ENCODE results near the gene RFX2. TPM values are rescaled to one million over a fixed set of nuclear protein-coding genes. Genes with fewer than 3 reads are reported as not detected.
A peak's percentile ranks its signal among the peaks of the same experiment; 100 is the strongest.

The RFX2 gene
- total and polyA plus RNA-seq, 9 donors, result 5.9 to 31.2 (median 13.3) TPM

DNA sequence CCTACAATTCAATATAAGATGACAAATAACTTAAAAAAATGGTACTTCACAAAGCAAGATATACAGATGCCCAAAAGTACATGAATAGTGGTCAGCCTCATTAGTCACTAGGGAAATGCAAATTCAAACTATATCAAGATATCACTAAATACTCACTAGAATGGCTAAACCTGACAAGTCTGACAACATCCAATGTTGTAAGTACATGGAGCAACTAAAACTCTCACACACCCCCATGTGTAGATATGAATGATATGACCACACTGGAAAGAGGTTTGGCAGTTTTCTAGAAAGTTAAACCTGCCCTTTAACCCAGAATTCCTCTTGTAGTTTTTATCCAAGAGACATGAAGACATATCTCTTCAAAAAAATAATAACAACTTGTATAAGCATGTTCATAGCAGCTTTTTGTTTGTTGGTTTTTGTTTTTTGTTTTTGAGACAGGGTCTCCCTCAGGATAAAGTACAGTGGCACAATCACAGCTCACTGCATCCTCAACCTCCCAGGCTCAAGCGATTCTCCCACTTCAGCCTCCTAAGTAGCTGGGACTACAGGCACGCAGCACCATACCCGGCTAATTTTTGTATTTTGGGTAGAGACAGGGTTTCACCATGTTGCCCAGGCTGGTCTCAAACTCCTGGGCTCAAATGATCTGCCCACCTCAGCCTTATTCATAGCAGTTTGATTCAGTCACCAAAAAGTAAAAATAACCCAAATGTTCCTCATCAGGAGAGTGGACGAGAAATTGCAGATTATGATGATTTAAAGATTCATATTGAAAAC, 55.1 kb downstream of the RFX2 start:
- TF ChIP-seq POLR2A (IDR thresholded peaks at IDR 0.05) (no peak), EP300 (IDR thresholded peaks at IDR 0.05) (no peak)
- TF ChIP-seq, protein P1, sequence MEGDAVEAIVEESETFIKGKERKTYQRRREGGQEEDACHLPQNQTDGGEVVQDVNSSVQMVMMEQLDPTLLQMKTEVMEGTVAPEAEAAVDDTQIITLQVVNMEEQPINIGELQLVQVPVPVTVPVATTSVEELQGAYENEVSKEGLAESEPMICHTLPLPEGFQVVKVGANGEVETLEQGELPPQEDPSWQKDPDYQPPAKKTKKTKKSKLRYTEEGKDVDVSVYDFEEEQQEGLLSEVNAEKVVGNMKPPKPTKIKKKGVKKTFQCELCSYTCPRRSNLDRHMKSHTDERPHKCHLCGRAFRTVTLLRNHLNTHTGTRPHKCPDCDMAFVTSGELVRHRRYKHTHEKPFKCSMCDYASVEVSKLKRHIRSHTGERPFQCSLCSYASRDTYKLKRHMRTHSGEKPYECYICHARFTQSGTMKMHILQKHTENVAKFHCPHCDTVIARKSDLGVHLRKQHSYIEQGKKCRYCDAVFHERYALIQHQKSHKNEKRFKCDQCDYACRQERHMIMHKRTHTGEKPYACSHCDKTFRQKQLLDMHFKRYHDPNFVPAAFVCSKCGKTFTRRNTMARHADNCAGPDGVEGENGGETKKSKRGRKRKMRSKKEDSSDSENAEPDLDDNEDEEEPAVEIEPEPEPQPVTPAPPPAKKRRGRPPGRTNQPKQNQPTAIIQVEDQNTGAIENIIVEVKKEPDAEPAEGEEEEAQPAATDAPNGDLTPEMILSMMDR (IDR thresholded peaks at IDR 0.05), result no peak
- no peak overlapping the region for H3K4me3 ChIP-seq
- intact Hi-C loops (cut with DNase I), result loop anchor here in 2 of 4 donors (5.0 to 10.0 kb wide), 2 partner anchors 52 to 220 kb away; partner anchors contain the start of gene MLLT1 (in 1 of the 2)
- H3K4me1 ChIP-seq (ENCODE audit: insufficient read depth), result peaks cover 19% of the 10 kb centered on the region
- no peaks in the 10 kb centered on the region for H3K27me3 ChIP-seq
- DNase-seq, result no peak
- H3K36me3 ChIP-seq, result no peaks in the 10 kb centered on the region
- peak overlapping the region in 1 of 2 donors; percentile 11 for H3K27ac ChIP-seq
- WGBS, 3 donors, result 94 to 95% (median 94%) methylated on average over 4 of the region's 4 CpGs
- H3K9me3 ChIP-seq, result no peaks in the 10 kb centered on the region

DNA sequence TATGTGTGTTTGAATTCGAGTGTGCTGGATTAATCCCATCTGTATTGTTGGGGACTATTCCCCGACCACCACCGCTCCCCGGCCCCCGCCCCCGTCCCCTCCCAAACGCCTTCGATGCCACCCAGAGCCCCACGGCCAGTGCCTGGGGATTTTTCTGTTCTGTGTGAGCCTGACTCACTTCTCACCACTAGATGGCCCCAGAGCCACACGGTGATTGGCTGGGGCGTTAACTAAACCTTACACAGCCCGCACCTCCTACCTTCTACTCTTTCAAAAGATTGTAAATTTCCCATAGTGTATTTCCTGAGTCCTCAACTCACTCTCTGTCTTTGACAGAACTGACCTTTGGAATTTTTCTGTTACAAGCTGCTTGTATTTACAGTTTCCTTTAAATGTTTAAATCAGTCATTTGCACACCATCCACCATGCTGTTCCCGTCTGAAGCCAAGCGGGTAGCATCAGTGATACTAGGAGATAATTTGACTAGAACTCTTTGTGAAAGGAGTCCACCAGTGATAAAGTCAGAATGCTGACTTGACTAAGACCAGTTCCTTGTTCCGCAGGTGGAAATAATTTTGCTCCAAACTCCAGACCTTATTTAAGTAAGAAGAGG, 61.4 kb downstream of the RFX2 start:
- Histone ChIP-seq H3K36me3 (no peaks in the 10 kb centered on the region), H3K27ac (no peak overlapping the region), H3K27me3 (no peaks in the 10 kb centered on the region), H3K4me1 (ENCODE audit: insufficient read depth) (peaks cover 1% of the 10 kb centered on the region), H3K9me3 (no peaks in the 10 kb centered on the region), H3K4me3 (no peak overlapping the region)
- TF ChIP-seq POLR2A (IDR thresholded peaks at IDR 0.05), result no peak
- TF ChIP-seq, protein P1 (IDR thresholded peaks at IDR 0.05), result peak; percentile 68 to 78 (median 76)
- DNase-seq, result peak; percentile 71 to 82 (median 82)
- intact Hi-C loops (cut with DNase I), result loop anchor here in 2 of 4 donors (2.0 to 10.0 kb wide), 3 partner anchors 76 to 146 kb away; no protein-coding TSS in a partner anchor
- WGBS, 3 donors, result 15 to 16% (median 16%) methylated on average over 15 of the region's 15 CpGs

DNA sequence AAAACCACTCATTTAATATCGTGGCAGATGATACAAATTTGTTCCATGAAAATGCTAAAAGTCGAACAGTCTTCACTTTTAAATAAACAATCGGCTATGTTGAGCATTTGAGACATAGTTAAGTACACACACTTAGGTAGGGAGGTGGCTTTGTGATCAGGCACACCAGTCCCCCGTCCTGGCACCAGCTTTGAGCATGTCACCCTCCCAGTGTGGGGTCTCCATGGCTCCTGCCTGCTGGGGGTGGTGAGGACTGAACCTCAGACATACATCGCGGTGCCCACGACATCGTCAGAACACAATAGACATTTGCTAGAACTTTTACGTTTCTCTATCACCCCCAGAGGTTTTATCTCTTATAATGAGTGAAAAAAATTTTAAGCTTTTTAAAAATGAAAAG, 62.0 kb downstream of the RFX2 start:
- Histone ChIP-seq H3K27me3 (no peaks in the 10 kb centered on the region), H3K4me1 (ENCODE audit: insufficient read depth) (peaks cover 1% of the 10 kb centered on the region), H3K36me3 (no peaks in the 10 kb centered on the region), H3K4me3 (no peak overlapping the region), H3K9me3 (no peaks in the 10 kb centered on the region), H3K27ac (no peak overlapping the region)
- intact Hi-C loops (cut with DNase I), result loop anchor here in 2 of 4 donors (2.0 to 10.0 kb wide), 3 partner anchors 76 to 146 kb away; no protein-coding TSS in a partner anchor
- DNase-seq, result no peak
- TF ChIP-seq POLR2A (IDR thresholded peaks at IDR 0.05) (no peak), EP300 (IDR thresholded peaks at IDR 0.05) (no peak)
- TF ChIP-seq, protein P1 (IDR thresholded peaks at IDR 0.05), result no peak
- WGBS, 3 donors, result 38 to 44% (median 39%) methylated on average over 9 of the region's 9 CpGs

DNA sequence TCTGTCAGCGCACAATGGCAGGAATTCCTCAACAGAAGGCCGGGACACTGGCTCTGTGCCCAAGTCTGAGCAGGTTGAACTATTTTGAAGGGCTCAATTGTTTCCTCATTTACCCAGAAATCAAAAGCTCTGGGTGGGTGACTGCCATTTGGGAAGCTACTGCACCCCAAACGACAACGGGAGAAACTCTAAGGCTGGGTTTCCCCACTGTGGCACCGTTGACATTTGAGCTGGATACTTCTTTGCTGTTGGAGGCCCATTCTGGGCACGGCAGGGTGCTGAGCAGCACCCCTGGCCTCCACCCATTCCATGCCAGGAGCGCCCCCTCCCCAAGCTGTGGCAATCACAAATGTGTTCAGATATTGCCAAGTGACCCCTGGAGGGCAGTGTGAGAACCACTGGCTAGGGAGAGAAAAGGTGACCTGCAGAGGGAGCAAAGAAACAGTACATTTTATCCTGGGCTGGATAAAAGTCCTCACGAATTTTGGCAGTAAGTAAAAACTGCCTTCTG, 62.5 kb downstream of the RFX2 start:
- Histone ChIP-seq H3K4me1 (ENCODE audit: insufficient read depth) (peaks cover 1% of the 10 kb centered on the region), H3K36me3 (no peaks in the 10 kb centered on the region), H3K27me3 (no peaks in the 10 kb centered on the region), H3K9me3 (no peaks in the 10 kb centered on the region), H3K4me3 (no peak overlapping the region), H3K27ac (no peak overlapping the region)
- WGBS, 3 donors, result 57 to 61% (median 59%) methylated on average over 8 of the region's 8 CpGs
- no peak for DNase-seq
- no peak for TF ChIP-seq EP300 (IDR thresholded peaks at IDR 0.05)
- TF ChIP-seq POLR2A (IDR thresholded peaks at IDR 0.05), result no peak
- TF ChIP-seq, protein P1 (IDR thresholded peaks at IDR 0.05), result peak in 1 of 3 donors; percentile 28
- intact Hi-C loops (cut with DNase I), result loop anchor here in 2 of 4 donors (2.0 to 10.0 kb wide), 3 partner anchors 77 to 147 kb away; no protein-coding TSS in a partner anchor

Data from ovary (tissue), 9 donors.